Adrenal gland (tissue), 5 donors: ENCODE results near the gene GP1BA.

ENCODE experiments used
- POLR2A ChIP-seq, 2 donors: fragments of 450-650 bp; IDR thresholded peaks; one replicate each; pipeline ENCODE4 v1.6.1; 2017; ENCODE audit warnings: antibody characterized with exemption in 2 of 2, mild to moderate bottlenecking in 2 of 2, moderate library complexity in 1 of 2
- TF ChIP-seq, protein P1 (sequence below), 6 experiments: fragments of 450-650 bp in 4 of 6; fragments of 200-600 bp in 2 of 6; sonication (generic) in 1 of 6; IDR thresholded peaks; 1 replicate in 5 of 6; 2 replicates in 1 of 6; pipeline versions ENCODE4 v1.5.1 to v1.8.0; 2016 to 2021; ENCODE audit warnings: antibody characterized with exemption in 6 of 6, mild to moderate bottlenecking in 2 of 6, moderate library complexity in 1 of 6
- donor health status: DM: no; HTN: no; CAD: no.

DNA sequence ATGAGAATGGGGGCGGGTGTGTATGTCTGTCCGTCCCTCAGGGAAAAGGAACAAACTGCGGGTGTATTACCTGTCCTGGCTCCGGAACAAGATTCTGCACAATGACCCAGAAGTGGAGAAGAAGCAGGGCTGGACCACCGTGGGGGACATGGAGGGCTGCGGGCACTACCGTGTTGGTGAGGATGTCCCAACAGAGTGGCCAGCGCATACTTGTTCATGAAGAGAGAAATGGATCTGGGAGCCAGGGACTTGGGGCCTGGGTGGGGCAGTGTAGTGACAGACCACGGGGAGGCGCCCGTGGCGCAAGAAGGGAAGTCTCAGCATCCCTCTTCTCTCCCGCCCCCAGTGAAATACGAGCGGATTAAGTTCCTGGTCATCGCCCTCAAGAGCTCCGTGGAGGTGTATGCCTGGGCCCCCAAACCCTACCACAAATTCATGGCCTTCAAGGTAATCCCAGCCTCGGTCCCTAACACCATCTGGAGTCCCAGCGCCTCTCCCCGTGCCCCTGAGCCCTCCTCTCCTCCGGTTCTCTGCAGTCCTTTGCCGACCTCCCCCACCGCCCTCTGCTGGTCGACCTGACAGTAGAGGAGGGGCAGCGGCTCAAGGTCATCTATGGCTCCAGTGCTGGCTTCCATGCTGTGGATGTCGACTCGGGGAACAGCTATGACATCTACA is 36.3 kb upstream of the GP1BA start:
- TF ChIP-seq, protein P1, sequence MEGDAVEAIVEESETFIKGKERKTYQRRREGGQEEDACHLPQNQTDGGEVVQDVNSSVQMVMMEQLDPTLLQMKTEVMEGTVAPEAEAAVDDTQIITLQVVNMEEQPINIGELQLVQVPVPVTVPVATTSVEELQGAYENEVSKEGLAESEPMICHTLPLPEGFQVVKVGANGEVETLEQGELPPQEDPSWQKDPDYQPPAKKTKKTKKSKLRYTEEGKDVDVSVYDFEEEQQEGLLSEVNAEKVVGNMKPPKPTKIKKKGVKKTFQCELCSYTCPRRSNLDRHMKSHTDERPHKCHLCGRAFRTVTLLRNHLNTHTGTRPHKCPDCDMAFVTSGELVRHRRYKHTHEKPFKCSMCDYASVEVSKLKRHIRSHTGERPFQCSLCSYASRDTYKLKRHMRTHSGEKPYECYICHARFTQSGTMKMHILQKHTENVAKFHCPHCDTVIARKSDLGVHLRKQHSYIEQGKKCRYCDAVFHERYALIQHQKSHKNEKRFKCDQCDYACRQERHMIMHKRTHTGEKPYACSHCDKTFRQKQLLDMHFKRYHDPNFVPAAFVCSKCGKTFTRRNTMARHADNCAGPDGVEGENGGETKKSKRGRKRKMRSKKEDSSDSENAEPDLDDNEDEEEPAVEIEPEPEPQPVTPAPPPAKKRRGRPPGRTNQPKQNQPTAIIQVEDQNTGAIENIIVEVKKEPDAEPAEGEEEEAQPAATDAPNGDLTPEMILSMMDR (IDR thresholded peaks at IDR 0.05): no peak
- TF ChIP-seq POLR2A (IDR thresholded peaks at IDR 0.05): no peak
